Esophagus muscularis mucosa (tissue), 4 donors: Measurements from ENCODE around the gene FMN2. TPM values are rescaled to one million over a fixed set of nuclear protein-coding genes. Genes with fewer than 3 reads are reported as not detected.
A peak's percentile ranks its signal among the peaks of the same experiment; 100 is the strongest.

Source experiments
- DNase-seq: peaks from one replicate; pipeline ENCODE4 v3.0.0-alpha.2; 2017; ENCODE audit errors: extremely low spot score
- H3K27ac ChIP-seq, 4 donors: fragments of 200-600 bp; sonication (generic); replicated peaks in 1 of 4; 1 replicate in 3 of 4; 2 replicates in 1 of 4; pipeline ENCODE4 v1.5.1; 2016 to 2019; ENCODE audit warnings: mild to moderate bottlenecking in 1 of 4
- H3K27me3 ChIP-seq, 4 donors: fragments of 200-600 bp; sonication (generic); one replicate each; pipeline versions ENCODE4 v1.5.1 to v1.6.0; 2016 to 2019
- H3K36me3 ChIP-seq, 4 donors: fragments of 200-600 bp; sonication (generic); one replicate each; pipeline ENCODE4 v1.5.1; 2016 to 2019
- H3K4me1 ChIP-seq, 4 donors: fragments of 200-600 bp; sonication (generic); one replicate each; pipeline ENCODE4 v1.5.1; 2016 to 2019
- H3K4me3 ChIP-seq, 4 donors: fragments of 200-600 bp; sonication (generic); 1 replicate in 2 of 4; 2 replicates in 2 of 4; pipeline ENCODE4 v1.5.1; 2016 to 2019; ENCODE audit warnings: mild to moderate bottlenecking in 4 of 4, moderate library complexity in 1 of 4
- H3K9me3 ChIP-seq, 4 donors: fragments of 200-600 bp; sonication (generic); 1 replicate in 3 of 4; 2 replicates in 1 of 4; pipeline ENCODE4 v1.5.1; 2016 to 2019
- EP300 ChIP-seq: sonication (generic); formaldehyde crosslinking; IDR thresholded peaks from one replicate; pipeline ENCODE4 v1.6.1; 2017; ENCODE audit warnings: antibody characterized with exemption
- POLR2A ChIP-seq: fragments of 450-650 bp; IDR thresholded peaks from one replicate; pipeline ENCODE4 v1.6.1; 2017; ENCODE audit warnings: antibody characterized with exemption, moderate library complexity, mild to moderate bottlenecking, low read depth
- POLR2AphosphoS5 ChIP-seq, 2 donors: sonication (generic); formaldehyde crosslinking; IDR thresholded peaks; one replicate each; pipeline ENCODE4 v1.6.1; 2017; ENCODE audit warnings: antibody characterized with exemption in 2 of 2
- WGBS: methylation state at CpG from one replicate; pipeline ENCODE4 v1.1.5; 2018; 5-methylcytosine and 5-hydroxymethylcytosine counted together
- intact Hi-C: fragments of 100-400 bp; cut with DNase I; formaldehyde crosslinking; loops from one replicate; pipeline ENCODE4 v1.15.1; 2023
- total RNA-seq, 4 donors: library from RNA; depleted of rRNA; stranded (reverse); fragments of >200 nt; gene quantifications; one replicate each; pipeline versions ENCODE4 v1.1.0 to v1.2.1, GENCODE V29; 2016
- TF ChIP-seq, protein P1 (sequence below), 3 experiments: fragments of 200-600 bp in 2 of 3; fragments of 450-650 bp in 1 of 3; sonication (generic) in 2 of 3; IDR thresholded peaks; one replicate each; pipeline ENCODE4 v1.5.1; 2017 to 2019; ENCODE audit warnings: antibody characterized with exemption in 3 of 3, mild to moderate bottlenecking in 2 of 3, moderate library complexity in 1 of 3

Gene FMN2
- total RNA-seq, 4 donors from 2014 or later: 0.32 to 2.5 (median 1.4) TPM

DNA sequence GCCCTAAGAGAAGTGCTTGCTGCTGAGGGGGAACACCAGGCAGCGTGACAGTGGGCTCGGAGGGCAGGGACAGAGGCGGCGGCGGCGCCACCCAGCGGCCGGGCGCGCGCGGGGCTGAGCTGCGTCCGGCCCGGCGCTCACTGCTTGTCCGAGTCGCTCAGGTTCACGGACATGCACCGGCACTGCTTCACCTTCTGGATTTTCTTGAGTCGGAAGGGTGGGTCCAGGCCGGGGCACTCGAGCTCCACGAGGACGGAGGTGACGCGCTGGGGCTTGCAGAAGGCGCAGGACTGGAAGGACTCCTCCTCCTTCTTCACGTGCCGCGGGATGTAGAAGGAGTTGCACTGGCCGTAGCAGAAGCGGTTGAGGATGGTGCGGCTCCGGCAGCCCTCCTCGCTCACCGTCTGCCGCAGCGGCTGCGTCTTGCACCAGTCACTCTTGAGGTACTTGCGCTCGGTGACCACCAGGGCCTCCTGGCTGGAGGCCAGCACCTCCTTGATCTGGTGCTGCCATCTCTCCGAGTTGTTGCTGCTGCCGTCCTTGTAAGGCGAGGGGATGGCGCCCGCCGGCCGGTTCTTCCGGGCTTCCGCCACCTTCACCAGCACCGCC, 401.3 kb downstream of the FMN2 start:
- no peak for DNase-seq
- H3K27ac ChIP-seq: no peak overlapping the region
- H3K4me1 ChIP-seq: no peaks in the 10 kb centered on the region
- 66% methylated on average over 39 of the region's 52 CpGs for WGBS
- TF ChIP-seq, protein P1, sequence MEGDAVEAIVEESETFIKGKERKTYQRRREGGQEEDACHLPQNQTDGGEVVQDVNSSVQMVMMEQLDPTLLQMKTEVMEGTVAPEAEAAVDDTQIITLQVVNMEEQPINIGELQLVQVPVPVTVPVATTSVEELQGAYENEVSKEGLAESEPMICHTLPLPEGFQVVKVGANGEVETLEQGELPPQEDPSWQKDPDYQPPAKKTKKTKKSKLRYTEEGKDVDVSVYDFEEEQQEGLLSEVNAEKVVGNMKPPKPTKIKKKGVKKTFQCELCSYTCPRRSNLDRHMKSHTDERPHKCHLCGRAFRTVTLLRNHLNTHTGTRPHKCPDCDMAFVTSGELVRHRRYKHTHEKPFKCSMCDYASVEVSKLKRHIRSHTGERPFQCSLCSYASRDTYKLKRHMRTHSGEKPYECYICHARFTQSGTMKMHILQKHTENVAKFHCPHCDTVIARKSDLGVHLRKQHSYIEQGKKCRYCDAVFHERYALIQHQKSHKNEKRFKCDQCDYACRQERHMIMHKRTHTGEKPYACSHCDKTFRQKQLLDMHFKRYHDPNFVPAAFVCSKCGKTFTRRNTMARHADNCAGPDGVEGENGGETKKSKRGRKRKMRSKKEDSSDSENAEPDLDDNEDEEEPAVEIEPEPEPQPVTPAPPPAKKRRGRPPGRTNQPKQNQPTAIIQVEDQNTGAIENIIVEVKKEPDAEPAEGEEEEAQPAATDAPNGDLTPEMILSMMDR (IDR thresholded peaks at IDR 0.05): peak in 1 of 3 experiments; percentile 30
- TF ChIP-seq POLR2A: no peak
- no peak for TF ChIP-seq POLR2AphosphoS5 (IDR thresholded peaks at IDR 0.05)
- no peak for TF ChIP-seq EP300
- H3K4me3 ChIP-seq: peak overlapping the region; percentile 28 to 39 (median 34)
- H3K9me3 ChIP-seq: no peaks in the 10 kb centered on the region
- intact Hi-C loops: no loop called here
- H3K27me3 ChIP-seq: no peaks in the 10 kb centered on the region
- no peaks in the 10 kb centered on the region for H3K36me3 ChIP-seq

DNA sequence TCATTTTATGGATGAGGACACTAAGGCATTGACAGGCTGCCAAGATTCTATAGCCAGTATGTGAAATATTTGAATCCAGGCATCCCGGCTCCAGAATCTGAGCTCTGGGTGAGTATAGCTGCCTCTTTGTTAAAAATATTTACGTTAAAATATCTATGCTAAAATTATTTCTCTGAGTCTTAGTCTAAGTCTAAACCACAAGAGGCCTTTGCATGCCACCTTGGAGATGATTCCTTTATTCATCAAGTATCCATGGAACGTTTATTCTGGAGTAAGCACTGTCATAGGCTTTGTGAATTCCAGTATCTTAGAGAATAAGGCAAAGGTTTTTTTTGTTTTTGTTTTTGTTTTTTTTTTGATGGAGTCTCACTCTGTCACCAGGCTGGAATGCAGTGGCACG, 403.9 kb downstream of the FMN2 start:
- Histone ChIP-seq H3K27me3 (no peaks in the 10 kb centered on the region), H3K9me3 (no peaks in the 10 kb centered on the region), H3K4me1 (no peaks in the 10 kb centered on the region), H3K27ac (no peak overlapping the region), H3K4me3 (no peak overlapping the region), H3K36me3 (no peaks in the 10 kb centered on the region)
- no peak for TF ChIP-seq POLR2A
- no peak for TF ChIP-seq POLR2AphosphoS5 (IDR thresholded peaks at IDR 0.05)
- no peak for TF ChIP-seq EP300
- TF ChIP-seq, protein P1 (IDR thresholded peaks at IDR 0.05): no peak
- WGBS: 74% methylated on average over 4 of the region's 4 CpGs
- intact Hi-C loops: no loop called here
- no peak for DNase-seq

DNA sequence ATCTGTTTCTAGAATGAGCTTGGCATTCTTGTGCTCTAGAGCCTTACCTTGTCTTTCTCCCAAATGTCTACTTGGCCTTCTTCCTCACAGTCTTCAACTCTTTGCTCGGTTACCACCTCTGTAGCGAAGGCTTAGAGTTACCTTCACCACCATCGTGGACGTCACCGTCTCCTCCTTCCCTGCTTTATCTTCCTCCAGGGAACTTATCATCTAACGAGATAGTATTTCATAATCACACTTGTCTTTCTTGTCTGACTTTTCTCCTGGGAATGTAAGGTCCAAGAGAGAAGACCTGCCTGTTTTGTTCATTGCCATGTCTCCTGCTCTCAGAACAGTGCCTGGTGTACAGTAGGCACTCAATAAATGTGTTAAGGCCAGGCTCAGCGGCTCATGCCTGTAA, 404.7 kb downstream of the FMN2 start:
- no peak overlapping the region for H3K4me3 ChIP-seq
- no peaks in the 10 kb centered on the region for H3K27me3 ChIP-seq
- H3K27ac ChIP-seq: no peak overlapping the region
- TF ChIP-seq, protein P1 (IDR thresholded peaks at IDR 0.05): no peak
- TF ChIP-seq EP300 (no peak), POLR2A (no peak), POLR2AphosphoS5 (IDR thresholded peaks at IDR 0.05) (no peak)
- intact Hi-C loops: no loop called here
- WGBS: 92% methylated on average over 7 of the region's 7 CpGs
- no peak for DNase-seq
- no peaks in the 10 kb centered on the region for H3K4me1 ChIP-seq
- no peaks in the 10 kb centered on the region for H3K9me3 ChIP-seq
- H3K36me3 ChIP-seq: no peaks in the 10 kb centered on the region

DNA sequence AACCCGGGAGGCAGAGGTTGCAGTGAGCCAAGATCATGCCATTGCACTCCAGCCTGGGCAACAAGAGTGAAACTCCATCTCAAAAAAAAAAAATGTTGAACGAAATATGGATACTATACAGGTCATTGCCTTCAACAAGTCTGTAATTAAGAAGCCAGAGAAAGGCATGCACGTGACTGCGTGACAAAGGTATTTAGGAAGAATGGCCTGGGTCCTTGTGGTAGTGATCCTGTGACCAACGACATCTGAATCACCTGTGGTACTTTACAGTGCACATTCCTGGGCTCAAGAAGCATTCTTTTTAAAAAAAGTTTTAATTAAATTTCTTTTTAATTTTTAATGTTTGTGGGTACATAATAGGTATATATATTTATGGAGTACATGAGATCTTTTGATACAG, 405.3 kb downstream of the FMN2 start:
- intact Hi-C loops: no loop called here
- WGBS: 96% methylated on average over 5 of the region's 5 CpGs

More for the DNA sequence above, 405.3 kb downstream of the FMN2 start:
- no peak for DNase-seq
- TF ChIP-seq EP300 (no peak), POLR2AphosphoS5 (IDR thresholded peaks at IDR 0.05) (no peak), POLR2A (no peak)
- TF ChIP-seq, protein P1 (IDR thresholded peaks at IDR 0.05): no peak
- no peaks in the 10 kb centered on the region for H3K9me3 ChIP-seq
- H3K27ac ChIP-seq: no peak overlapping the region
- no peaks in the 10 kb centered on the region for H3K36me3 ChIP-seq
- no peaks in the 10 kb centered on the region for H3K27me3 ChIP-seq
- no peaks in the 10 kb centered on the region for H3K4me1 ChIP-seq
- H3K4me3 ChIP-seq: no peak overlapping the region
